Stimulated activated CD8-positive, alpha-beta memory T cell treated with anti-CD3 and anti-CD28 coated beads, Interleukin-7, amount 100 ng/mL, for 24 hours (primary cell): ENCODE results near the gene IFIT3.

Experiments
- DNase-seq: peaks from one replicate; pipeline ENCODE4 v3.0.0-alpha.2; 2020; ENCODE audit warnings: low read depth

IFIT3 gene

DNA sequence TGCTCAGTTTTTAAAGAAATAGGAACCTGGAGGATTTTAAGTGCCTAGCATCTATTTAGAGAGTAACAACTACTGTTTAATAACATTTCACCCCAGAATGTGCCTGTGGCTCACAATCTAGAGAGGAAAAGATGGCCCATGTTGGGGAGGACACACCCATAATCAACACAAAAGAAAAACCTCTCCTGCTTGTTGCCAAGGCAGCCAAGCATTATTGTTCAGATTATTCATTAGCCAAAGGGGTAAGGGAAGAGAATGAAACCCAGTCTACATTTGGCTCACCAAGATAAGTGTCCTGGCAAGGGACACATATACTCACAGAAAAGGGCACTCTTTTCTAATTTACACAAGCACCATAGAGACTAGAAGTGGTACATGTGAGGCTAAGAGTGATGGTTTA, 32.4 kb downstream of the IFIT3 start:
- DNase-seq: no peak

DNA sequence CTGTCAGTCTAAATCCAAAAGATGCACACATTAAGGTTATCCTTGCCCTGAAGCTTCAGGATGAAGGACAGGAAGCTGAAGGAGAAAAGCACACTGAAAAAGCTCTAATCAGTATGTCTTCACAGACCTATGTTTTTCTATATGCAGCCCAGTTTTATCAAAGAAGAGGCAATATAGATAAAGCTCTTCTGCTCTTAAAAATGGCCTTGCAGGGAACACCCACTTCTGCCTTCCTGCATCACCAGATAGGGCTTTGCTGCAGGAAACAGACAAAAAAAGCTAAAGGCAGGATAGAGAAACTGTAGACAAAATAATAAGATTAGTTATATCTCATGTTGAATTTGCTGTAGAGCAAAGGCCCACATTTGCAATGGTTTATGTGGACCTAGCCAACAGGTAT, 35.1 kb downstream of the IFIT3 start:
- DNase-seq: no peak

DNA sequence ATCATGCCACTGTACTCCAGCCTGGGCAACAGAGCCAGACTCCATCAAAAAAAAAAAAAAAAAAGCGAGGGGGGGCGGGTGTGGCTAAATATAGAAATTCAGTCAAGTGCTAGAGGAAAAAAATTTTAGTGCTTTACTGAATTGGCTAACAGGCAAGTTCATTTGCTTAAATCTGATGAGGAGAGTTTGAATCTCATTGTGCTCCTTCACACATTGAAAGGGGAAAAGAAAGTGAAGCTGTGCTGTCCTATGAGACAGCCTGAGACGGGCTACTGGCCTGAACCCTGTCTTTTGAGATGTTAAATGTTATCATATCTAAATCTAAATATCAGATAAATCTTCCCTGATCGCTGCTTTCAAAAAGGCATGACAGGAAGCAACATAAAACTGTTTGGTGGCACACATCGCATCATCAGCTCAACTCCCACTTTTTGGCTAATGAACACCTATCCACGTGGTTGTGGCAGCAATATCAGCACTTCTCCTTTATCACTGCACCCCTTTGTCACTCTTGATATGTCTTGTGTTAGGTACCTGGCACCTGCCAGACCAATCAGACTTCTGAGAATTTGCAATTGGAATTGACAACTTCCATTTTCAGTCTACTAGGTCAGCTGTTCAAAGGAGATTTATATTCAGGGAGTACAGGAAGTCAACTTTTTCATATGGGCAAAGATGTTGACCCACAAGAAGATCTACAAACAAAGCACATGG, 36.1 kb downstream of the IFIT3 start:
- no peak for DNase-seq

DNA sequence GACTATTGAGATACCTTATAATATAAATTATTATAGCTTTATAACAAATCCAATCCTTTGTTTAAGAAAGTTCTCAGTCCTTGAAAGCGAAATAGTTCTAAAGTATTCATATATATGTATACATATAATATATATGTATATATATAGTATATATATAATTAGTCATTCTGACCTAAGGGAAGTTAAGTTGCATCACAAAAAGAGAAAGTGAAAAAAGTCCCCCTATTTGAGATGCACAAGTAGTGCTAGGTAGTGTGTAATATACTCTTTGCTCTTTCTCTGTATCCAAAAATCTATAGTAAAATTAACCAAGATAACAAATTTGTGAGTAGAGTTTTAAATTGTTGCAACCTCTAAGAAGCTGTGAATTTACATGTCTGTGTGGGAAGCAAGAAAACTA, 36.7 kb downstream of the IFIT3 start:
- no peak for DNase-seq

DNA sequence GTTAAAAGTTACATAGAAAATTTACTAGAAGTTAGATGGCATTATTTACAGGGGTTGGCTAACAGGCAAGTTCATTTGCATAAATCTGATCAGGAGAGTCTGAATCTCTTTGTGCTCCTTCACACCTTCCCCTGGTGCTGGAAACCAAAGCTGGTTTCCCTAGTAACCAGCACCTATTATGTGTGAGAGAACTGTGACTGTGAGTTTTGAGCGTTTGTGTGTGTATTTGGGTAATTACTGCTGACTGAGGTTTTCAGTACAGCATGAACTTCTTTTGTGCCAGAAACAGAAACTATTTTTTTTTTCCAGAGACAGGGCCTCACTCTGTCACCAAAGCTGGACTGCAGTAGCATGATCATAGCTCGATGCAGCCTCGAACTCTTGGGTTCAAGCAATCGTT, 39.7 kb downstream of the IFIT3 start:
- no peak for DNase-seq

DNA sequence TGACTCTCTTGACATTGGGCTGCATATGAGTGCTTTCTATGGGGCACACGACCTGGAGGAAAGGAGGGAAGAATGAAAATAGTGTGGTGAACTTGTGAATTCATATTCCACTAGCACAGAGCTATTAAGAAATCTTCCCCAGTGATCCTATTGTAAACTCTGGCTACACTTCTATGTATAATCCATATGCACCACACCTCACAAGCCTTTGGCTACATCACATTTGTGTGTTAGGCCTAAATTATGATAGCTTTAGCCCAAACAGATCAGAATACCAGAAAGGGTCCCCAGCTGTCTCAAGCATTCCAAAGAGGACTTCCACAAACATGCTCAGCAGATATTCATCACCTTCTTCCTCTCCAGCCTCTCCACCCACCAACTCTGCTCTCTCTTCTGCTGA, 40.3 kb downstream of the IFIT3 start:
- no peak for DNase-seq

DNA sequence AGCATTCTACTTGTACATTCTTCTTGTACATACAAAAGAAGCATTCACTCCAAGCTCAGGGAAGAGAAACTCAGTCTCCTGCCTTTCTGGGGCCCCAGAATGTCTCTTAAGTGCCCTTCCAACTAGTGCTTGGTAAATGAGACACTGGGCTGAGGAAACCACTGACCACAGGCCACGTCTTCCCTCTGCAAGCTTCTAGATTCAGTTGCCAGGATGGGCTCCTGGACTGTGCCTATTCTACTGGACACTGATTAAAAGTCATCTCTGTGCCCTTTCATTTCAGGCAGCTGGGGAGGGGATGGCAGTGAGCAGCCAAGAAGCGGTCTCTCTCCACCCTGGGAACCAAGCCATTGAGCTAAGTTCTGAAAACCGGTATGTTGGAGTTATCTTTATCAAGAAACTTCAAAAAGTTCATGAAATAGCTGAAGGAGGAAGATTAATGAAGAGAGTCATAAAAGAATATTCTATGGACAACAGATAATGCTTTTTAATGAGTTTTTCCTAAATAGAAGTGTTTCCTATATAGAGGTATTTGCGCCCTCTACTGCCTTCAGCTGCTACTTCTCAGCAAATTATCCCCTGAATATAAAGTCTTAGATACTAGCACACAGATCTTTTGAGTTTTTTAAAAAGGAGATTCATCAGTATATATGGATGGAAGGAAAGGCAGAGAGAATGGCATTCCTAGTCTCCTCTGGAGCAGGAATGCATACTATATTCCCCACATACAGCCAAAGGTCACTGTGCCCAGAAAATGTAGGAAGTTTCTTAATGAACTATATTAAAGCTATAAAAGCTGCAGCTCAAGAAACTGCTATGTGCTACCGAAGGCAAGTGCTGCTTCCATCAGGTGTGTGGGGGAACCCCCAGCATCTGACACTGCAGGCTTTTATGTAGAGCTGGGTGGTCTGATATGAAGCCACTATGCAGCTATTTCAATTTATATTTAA, 41.6 kb downstream of the IFIT3 start:
- DNase-seq: no peak

DNA sequence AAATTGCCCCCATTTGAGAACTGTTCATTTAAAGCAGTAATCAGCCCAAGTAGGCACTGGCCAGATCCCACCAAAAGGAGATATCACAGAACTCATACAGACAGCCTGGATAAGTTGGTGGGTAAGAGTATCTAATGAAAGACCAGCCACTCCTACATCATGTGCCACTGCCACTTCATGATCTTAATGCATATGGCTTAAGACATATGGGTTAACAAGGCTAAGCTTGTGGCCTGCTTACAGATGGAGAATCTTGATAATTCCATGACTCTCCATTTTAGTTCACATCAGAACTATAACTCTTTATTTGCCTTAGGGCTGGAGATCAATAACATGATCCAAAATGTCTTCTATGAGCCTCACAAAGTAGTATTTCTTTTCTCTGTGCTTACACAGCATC, 43.3 kb downstream of the IFIT3 start:
- no peak for DNase-seq

DNA sequence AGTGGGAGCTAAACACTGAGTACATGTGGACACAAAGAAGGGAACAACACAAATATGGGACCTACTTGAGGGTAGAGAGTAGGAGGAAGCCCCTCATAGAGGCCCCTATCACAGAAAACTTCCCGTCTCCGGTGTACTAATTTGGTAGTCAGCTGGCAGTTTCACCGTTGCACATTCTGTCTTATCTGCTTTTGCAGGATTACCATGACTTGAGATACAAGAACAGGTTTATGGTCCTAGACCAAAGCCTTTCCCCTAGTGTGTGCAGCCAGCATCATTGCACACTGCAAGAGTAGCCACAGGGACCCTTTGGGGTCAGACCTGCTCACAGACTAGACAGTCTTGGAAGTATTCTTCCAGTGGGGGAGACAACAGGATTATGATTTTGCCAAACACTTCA, 44.2 kb downstream of the IFIT3 start:
- no peak for DNase-seq

DNA sequence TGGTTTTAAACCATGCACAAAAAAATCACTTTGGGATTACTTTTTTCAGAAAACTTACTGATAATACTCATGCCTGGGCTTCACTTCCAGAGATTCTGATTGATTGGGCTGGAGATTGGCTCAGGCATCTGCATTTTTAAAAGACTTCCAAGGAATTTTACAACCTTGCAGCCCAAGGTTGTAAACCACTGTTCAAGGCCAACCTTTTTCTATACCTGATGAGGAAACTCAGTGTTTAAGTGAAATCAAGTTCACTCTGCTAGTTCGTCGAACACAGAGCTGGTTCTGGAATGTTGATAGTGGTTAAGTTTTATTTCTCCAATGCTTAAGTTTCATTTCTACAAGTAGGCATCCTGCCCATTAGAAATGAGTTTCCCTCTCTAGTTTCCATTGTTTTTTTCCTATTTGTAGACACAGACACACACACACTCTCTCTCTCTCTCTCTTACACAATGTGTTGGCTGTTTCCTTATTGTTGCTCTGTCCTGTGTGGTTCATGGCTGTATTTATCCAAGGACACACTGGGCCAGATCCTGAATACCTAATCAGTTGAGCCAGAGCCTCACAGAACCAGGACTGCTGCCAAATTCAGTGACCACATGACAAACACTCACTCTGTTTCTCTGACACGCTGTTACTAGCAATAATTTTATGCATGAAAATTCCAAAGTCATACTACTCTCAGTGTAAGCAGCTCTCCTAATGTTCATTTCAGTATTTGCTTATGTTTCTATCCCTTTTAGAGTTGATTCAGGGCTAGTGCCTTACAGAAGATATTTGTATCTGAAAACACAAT, 46.3 kb downstream of the IFIT3 start:
- no peak for DNase-seq

DNA sequence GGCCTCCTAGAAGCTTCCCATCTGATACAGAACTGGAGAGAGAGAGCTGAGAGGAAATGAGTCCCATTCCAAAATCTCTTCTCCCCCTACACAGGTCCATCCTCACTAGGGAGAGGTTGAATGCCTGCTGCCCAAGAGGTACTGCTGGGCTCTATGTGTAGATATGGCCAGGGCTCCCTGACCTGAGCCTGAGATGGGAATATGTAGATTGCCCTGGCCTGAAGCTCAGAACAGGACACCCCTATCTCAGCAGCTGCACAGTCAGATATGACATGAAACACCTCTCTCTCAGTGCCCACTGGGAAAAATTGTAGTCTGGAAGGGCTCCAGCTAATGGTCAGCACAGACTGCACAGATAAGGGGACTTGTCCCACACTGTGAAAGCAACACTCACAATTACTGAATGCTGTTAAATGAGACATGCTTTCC, 46.9 kb downstream of the IFIT3 start:
- DNase-seq: no peak

DNA sequence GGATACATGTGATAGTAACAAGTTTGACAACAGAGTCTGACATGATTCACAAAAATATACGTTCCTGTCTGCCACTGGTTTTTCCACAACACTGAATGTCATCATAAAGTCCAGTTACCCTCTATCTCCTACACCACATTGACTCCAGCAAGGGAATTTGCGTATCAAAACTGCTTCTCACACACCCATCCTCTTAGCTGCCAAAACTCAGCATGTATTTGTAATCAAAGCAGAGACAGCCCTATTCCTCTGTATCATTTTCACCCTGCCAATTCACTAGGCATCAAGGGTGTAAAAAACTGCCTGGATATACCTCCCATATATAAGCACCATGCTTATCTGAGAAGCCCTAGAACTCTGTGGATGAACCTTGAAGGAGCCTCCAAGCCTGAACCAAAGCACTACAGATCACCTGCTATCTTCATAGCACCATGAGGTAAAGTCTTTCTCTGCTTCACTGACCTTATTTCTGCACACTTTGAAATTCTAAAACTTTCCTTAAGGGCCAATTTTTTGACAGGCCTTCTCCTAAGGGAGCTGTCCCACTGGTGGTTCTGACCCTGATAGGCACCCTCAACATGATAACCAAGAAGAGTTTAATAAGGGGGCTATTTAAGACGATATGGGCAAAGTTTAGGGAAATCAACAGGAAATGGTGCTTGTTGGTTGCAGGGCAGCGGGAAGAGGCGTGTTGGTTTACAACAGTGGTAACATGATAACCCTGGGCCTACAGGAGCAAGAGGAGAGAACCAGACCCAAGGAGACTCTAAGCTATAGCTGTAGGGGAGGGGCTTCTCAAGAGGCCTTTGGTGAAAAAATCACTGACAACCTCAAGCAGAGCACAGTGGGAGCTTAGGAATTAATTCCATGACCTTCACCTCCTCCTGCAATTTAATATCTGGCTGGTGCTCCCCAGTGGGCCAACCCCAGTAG, 50.2 kb downstream of the IFIT3 start, which contains the start of gene IFIT1B:
TSS of gene IFIT1B (plus strand) at position 352 of the 933 bp plus-strand sequence. CDS start at position 432, 80 bp downstream.
- DNase-seq: no peak

DNA sequence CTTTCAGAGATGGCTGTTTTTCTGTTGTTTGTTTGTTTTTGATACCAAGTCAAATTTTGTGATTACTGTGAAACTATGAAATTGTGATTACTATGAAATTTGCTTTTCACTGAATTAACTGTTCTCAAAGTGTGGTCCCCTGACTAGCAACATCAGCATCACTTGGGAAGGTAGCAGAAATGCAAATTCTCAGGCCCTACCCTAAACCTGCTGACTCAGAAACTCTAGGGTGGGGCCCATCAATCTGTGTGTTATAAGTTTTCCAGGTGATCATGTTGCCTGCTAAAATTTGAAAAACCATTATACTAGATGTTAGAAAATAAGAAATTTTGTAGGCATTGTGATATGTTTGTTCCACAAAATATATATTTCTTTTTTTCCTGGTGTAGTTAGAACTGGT, 51.3 kb downstream of the IFIT3 start:
- DNase-seq: no peak

DNA sequence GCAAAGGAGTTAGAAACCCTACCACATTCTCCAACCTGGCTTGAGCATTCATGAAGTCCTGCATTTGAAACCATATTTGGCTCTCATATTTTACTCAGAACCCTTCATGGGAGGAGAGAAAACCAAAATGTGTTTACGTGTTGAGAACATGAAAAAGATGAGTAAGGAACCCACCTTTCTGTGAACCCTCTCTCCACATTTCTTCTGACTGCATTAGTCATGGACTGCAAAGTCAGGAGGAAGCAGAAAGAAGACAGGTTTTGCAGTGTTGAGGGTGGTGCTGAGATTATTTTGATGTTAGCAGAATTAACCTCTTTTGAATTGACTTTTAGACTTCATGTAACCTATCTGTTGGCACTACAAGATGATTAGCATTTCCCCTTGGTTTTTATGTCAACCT, 55.0 kb downstream of the IFIT3 start:
- DNase-seq: no peak

DNA sequence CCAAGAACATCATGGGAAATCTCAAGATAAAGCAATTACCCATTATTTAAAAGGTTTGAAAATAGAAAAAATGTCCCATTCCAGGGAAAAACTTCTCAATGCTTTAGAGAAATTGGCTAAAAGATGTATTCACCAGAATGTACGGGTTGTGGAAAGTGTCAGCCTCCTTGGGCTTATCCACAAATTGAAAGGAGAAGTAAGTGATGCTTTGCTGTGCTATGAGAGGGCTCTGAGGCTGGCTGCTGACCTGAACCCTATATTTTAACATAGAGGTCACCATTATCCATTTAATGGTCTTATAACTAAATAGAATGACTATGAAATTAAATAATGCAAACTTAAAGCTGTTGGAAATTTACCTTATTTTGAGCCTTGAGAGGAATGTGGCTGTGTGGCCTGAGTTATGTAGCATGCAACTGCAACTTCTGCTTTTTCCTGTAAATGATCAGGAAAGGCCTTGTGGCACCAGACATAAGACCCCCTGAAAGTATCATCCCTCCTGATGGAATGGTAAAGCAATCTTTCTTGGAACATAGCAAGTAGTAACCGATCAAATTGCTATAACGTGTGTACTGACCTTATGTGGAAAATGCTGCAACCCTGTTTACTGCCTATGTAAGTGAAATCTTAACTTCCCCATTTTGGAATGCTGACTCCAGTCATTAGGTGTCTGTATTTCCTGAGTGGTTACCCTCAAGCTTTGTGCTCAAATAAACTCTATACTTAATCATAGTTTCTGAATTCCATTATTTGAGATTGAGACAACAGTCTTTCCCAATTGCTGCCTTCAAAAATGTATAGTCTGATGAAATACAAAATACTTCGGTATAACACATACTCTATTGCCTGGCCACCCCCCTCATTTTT, 56.9 kb downstream of the IFIT3 start:
- no peak for DNase-seq

DNA sequence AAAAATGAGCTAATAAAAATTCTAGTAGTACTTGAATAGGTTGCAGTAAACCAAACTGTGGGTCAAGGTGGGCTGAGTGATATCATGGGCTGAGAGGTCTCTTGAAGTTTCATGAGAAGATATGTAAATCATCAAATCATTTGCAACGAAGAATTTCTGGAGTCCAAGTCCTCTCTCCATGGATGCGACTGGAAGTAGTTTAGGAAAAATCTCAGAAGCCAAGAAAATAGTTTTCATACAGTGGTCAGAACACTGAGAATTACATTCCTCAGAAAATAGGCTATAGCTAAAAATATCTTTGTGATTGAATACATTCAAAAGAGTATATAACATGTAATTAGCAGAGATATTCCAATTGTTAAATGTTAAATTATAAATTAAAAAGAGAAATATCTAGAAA, 61.0 kb downstream of the IFIT3 start:
- no peak for DNase-seq

DNA sequence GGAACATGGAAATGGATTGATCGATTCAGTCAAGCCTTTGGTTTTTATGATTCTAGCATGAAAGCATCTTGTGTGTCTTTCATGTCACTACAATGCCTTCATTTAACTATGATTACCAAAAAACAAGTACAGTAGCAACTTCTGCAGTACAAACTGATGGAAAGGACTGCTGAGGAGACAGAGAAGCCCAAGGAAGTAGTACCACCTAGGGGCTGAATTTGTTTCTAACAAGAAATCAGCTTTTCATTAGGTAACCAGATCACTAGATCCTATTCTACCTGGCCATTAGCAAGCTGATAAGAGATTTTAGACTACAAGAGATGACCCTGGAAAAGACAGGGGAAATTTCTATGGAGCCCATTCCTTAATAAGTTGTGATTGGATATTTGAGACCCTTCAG, 61.5 kb downstream of the IFIT3 start:
- no peak for DNase-seq
